T-helper 1 cell (primary cell): ENCODE results near the gene LEAP2.

ENCODE experiments used
- DNase-seq, 5 donors: peaks; one replicate each; pipeline ENCODE4 v3.0.0-alpha.2; 2012 to 2020
- total RNA-seq, 4 donors: gene quantifications; one replicate each; lab custom pipeline; 2026; lab: John Stamatoyannopoulos, UW

The LEAP2 gene
- 0 to 0.85 (median 0.56) reads per million in 4 donors for total RNA-seq

GRCh38 chr5:132873119-132873929, at the start of gene LEAP2:
Gene LEAP2, plus strand, starts transcription at chr5:132873668. Its CDS starts 27 bp downstream, at chr5:132873695.
- no peak for DNase-seq

- DNase-seq: no peak
These were observed 49.0 kb upstream of the LEAP2 start for GRCh38 chr5:132824426-132824825.

GRCh38 chr5:132825033-132825833, 48.2 kb upstream of the LEAP2 start:
- no peak for DNase-seq

GRCh38 chr5:132825834-132826391, 47.6 kb upstream of the LEAP2 start:
- DNase-seq: no peak

GRCh38 chr5:132826424-132827082, 46.9 kb upstream of the LEAP2 start:
- DNase-seq: no peak

- no peak for DNase-seq
These were observed 45.4 kb upstream of the LEAP2 start for GRCh38 chr5:132827943-132828673.

GRCh38 chr5:132828846-132829494, 44.5 kb upstream of the LEAP2 start:
- DNase-seq: no peak

- peak; percentile 42 to 71 (median 62) for DNase-seq
These were observed 43.6 kb upstream of the LEAP2 start for GRCh38 chr5:132829742-132830435.

- no peak for DNase-seq
These were observed 42.9 kb upstream of the LEAP2 start, which contains the start of gene SHROOM1 for GRCh38 chr5:132830436-132831094. Gene SHROOM1, minus strand, starts transcription at chr5:132830647. Its CDS starts 4,507 bp downstream, at chr5:132826140.

- DNase-seq: no peak
These were observed 42.2 kb upstream of the LEAP2 start for GRCh38 chr5:132831095-132831860.

GRCh38 chr5:132832612-132833011, 40.9 kb upstream of the LEAP2 start:
- no peak for DNase-seq

- no peak for DNase-seq
These were observed 39.4 kb upstream of the LEAP2 start for GRCh38 chr5:132834057-132834456.

- no peak for DNase-seq
These were observed 36.6 kb upstream of the LEAP2 start for GRCh38 chr5:132836852-132837251.

- no peak for DNase-seq
These were observed 35.6 kb upstream of the LEAP2 start for GRCh38 chr5:132837868-132838267.

- no peak for DNase-seq
These were observed 34.8 kb upstream of the LEAP2 start for GRCh38 chr5:132838516-132839282.

GRCh38 chr5:132839426-132840301, 33.8 kb upstream of the LEAP2 start:
- no peak for DNase-seq

GRCh38 chr5:132840313-132840712, 33.2 kb upstream of the LEAP2 start:
- no peak for DNase-seq

GRCh38 chr5:132840896-132841295, 32.6 kb upstream of the LEAP2 start:
- DNase-seq: no peak
